GM12873 (cell line): Measurements from ENCODE around the gene RPL35A.

Experiments used
- TF ChIP-seq, protein P1 (sequence below): IDR thresholded peaks from 2 replicates; pipeline ENCODE4 v1.5.1; 2012; ENCODE audit warnings: low read depth, mild to moderate bottlenecking, moderate library complexity, low read length, control low read depth; ENCODE audit not compliant: insufficient read depth; ENCODE audit errors: missing control alignments

Gene RPL35A

DNA sequence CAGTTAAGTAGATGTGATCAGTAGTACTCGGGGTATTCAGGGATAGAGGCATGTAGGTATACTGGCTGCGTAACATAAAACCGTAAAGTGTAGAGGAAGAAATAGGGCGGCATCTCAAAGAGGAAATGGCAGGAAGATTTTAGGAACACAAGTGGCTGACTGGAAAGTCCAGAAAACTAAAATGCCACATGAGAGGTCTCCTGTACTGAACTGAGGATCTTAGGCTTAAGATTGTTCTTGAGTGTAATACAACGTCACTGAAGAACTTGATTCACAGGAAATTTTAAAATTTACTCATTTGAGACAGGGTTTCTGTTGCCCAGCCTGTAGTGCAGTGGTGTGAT is 7.8 kb downstream of the RPL35A start:
- TF ChIP-seq, protein P1, sequence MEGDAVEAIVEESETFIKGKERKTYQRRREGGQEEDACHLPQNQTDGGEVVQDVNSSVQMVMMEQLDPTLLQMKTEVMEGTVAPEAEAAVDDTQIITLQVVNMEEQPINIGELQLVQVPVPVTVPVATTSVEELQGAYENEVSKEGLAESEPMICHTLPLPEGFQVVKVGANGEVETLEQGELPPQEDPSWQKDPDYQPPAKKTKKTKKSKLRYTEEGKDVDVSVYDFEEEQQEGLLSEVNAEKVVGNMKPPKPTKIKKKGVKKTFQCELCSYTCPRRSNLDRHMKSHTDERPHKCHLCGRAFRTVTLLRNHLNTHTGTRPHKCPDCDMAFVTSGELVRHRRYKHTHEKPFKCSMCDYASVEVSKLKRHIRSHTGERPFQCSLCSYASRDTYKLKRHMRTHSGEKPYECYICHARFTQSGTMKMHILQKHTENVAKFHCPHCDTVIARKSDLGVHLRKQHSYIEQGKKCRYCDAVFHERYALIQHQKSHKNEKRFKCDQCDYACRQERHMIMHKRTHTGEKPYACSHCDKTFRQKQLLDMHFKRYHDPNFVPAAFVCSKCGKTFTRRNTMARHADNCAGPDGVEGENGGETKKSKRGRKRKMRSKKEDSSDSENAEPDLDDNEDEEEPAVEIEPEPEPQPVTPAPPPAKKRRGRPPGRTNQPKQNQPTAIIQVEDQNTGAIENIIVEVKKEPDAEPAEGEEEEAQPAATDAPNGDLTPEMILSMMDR: no peak

DNA sequence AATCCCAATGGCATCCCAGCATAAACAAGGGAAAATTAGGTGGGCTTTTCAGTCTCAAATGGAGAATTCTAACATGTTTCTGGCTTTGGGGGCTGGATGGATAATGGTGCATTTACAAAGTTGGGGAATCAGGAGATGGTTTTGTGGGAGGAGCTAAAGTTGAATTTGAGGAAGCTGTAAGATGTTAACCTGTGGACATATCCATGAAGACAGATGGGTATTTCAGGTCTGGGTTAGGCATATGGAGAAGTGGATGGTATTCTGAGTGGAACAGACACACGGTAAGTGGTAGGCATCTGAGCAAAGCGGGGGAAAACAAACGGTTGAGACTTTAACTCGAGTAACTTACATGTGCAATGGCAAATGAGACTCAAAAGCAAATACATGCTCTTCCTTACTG is 8.4 kb downstream of the RPL35A start:
- TF ChIP-seq, protein P1: no peak

DNA sequence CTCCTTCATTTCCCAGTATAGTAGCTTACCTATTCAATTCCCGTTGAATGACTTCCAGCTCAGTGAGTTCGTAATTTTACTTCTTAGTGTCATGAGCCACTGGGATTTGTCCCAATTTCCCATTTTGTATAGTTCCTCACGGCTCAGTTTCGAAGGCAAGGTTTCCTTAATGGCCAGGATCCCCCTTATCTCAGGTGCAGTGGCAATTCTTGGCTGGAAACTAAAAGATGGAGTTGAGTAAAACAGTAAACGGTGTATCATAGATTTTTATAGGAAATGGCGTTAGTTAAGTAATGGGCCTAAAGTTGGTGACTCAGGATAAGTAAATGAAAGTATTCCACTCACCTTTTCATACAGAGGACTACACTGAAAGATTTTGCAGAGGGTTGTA is 9.5 kb downstream of the RPL35A start:
- TF ChIP-seq, protein P1: no peak

DNA sequence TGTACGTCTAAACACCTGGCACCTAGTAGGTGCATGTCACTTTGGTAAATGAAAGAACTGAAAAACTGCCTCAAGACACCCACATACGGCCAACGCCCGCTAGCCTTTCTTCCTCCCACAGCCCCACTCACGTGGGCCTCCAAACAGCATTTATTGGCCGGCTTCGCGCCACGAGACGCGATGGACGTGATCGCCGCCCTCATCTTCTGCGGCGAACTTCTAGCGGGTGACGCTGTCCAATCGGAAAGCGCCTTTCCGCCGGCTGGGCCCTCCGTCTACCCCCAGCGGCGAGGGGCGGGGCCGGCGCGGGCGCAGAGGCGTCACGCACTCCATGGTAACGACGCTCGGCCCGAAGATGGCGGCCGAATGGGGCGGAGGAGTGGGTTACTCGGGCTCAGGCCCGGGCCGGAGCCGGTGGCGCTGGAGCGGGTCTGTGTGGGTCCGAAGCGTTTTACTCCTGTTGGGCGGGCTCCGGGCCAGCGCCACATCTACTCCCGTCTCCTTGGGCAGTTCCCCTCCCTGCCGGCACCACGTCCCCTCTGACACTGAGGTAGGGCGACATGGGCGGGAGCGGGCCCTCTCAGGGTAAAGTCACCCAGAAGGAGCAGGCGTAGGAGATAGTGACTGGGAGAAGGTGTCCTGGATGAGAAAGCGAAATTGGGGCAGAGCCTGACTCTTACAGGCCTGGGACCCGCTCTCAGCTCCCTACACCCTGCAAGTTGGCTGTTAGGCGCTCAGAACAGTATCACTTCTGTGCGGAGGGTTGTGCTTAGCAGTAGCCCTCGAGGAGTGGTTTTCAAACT is 10.1 kb downstream of the RPL35A start, which contains the start of gene LMLN:
Gene LMLN (plus strand): TSS at position 327 of the 803 bp plus-strand sequence. CDS start 29 bp downstream, at position 356.
- TF ChIP-seq, protein P1: no peak

DNA sequence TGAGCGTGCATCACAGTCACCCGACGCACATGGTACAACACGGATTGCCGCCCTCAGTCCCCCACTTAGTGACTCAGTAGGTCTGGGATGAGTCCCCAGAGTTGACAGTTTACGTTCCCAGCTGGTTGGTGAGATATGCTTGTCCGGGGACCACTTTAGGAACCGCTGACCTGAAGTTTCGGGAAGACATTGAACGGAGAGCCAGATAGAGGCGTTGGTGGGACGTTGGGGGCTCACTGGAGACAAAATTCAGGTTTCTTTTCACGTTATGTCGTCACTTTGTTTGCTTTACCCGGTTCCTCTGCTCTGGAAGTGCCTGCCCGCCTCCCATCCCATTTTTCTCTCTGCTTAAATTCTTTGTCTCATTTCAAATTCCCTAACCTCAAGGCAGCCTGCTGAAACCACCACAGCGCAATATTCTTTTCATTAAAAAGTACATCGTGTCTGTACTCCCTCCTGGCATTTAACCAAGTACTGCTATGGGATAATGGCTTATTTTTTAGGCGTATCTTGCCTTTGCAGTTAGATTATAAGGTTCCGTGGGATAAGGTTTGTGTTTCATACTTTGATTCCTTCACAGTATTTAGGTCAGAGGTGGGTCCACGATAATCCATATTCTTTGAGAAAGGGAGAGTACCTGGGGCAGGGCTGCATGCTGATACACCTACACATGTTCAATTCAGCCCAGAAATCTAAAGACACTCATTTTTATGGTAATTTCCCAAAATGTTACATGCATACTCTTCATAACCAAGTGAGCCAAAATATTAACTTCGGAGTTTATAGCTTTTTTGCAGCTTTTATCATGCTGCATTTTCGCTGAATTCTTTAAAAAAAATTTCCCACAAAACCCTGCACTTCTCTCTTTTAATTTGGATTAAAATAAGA is 10.9 kb downstream of the RPL35A start:
- TF ChIP-seq, protein P1: no peak

DNA sequence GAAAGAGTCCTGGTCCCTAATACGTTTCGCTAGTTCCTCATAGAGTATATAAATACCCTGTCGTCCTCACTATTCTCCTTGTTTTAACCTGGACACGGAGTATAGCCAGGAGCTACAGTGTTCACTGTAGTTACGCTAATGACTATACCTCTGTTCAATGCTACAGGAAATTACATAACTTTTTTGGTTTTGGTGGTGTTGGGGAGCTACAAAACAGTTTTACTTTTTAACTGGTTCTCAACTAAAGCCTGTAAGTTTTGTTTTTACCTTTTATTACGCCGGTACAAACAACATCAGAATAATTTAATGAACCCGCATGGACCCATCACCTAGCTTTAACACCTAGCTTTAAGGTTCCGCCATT is 11.6 kb downstream of the RPL35A start:
- TF ChIP-seq, protein P1: no peak

DNA sequence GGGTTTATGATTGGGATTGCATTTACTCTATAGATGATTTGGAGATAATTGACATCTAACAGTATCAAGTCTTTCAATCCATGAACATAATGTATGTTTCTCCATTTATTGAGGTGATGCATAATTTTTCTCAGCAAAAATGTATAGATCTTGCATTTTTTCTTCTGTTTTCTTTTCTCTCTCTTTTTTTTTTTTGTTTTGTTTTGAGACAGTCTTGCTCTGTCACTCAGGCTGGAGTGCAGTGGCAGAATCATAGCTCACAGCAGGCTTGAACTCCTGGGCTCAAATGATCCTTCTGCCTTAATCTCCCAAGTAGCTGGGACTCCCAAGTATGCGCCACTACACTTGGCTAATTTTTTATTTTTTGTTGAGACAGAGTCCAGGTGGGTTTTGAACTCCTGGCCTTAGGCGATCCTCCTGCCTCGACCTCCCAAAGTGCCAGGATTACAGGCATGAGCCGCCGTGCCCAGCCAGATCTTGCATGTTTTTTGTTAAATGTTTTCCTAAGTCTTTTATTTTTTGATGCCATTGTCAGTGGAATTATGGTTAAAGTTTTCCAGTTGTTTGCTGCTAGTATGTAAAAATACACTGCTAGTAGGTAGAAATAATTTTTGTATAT is 13.1 kb downstream of the RPL35A start:
- TF ChIP-seq, protein P1: no peak
